HFF-Myc (cell line): ENCODE measurements around the gene MAN2A1.

ENCODE experiments used
- DNase-seq: peaks from one replicate; pipeline ENCODE4 v3.0.0-alpha.2; 2011; ENCODE audit warnings: low read depth; ENCODE audit errors: extremely low read depth
- H3K4me3 ChIP-seq: replicated peaks from 2 replicates; pipeline ENCODE4 v1.5.1; 2011; ENCODE audit warnings: low read depth, mild to moderate bottlenecking, control low read depth, low read length
- CTCF ChIP-seq: IDR thresholded peaks from 2 replicates; pipeline ENCODE4 v1.5.1; 2012; ENCODE audit warnings: mild to moderate bottlenecking, low read depth, low read length, control low read depth; ENCODE audit errors: missing control alignments

MAN2A1 gene

GRCh38 chr5:109863752-109864151 lies 174.0 kb downstream of the MAN2A1 start:
- H3K4me3 ChIP-seq, result no peak overlapping the region
- no peak for TF ChIP-seq CTCF
- DNase-seq, result no peak

GRCh38 chr5:109865637-109866036 lies 175.9 kb downstream of the MAN2A1 start:
- DNase-seq, result peak; percentile 75
- no peak for TF ChIP-seq CTCF

GRCh38 chr5:109866051-109866450 lies 176.3 kb downstream of the MAN2A1 start:
- no peak overlapping the region for H3K4me3 ChIP-seq
- no peak for TF ChIP-seq CTCF

More at GRCh38 chr5:109865637-109866036, 175.9 kb downstream of the MAN2A1 start:
- no peak overlapping the region for H3K4me3 ChIP-seq

GRCh38 chr5:109868737-109869136 lies 179.0 kb downstream of the MAN2A1 start:
- H3K4me3 ChIP-seq, result no peak overlapping the region
- DNase-seq, result no peak
- TF ChIP-seq CTCF, result no peak

More at GRCh38 chr5:109866051-109866450, 176.3 kb downstream of the MAN2A1 start:
- no peak for DNase-seq

- TF ChIP-seq CTCF, result no peak
- no peak for DNase-seq
- no peak overlapping the region for H3K4me3 ChIP-seq
Observed at GRCh38 chr5:109873687-109874086, 184.0 kb downstream of the MAN2A1 start.

GRCh38 chr5:109874108-109874507 lies 184.4 kb downstream of the MAN2A1 start:
- H3K4me3 ChIP-seq, result no peak overlapping the region
- no peak for DNase-seq
- TF ChIP-seq CTCF, result no peak

GRCh38 chr5:109876030-109876725 lies 186.5 kb downstream of the MAN2A1 start:
- no peak for TF ChIP-seq CTCF
- no peak for DNase-seq

More at GRCh38 chr5:109876030-109876725, 186.5 kb downstream of the MAN2A1 start:
- no peak overlapping the region for H3K4me3 ChIP-seq
